ENCODE measurements around the gene VTI1A. TPM values are rescaled to one million over a fixed set of nuclear protein-coding genes. Genes with fewer than 3 reads are reported as not detected.

VTI1A gene
- total and polyA plus RNA-seq, 9 of the 15 experiments (the other 6 are each of a cell fraction or from before 2014, with no cell fraction given), result 9.3 to 21.4 (median 16.0) TPM

- POLR2A ChIA-PET, result no interaction called here
- no peaks in the 10 kb centered on the region for H4K20me1 ChIP-seq (replicated peaks; ENCODE audit: control insufficient read depth, insufficient read depth, low read length)
- 50% methylated on average over 3 of the region's 3 CpGs for WGBS (ENCODE audit: insufficient coverage, low coverage, missing lambda C conversion rate)
- no peak for ATAC-seq
- H3K27ac ChIP-seq (ENCODE audit: extremely low read depth, low read depth, low read length), result no peak overlapping the region
- no peaks in the 10 kb centered on the region for H3K79me2 ChIP-seq (ENCODE audit: control insufficient read depth, insufficient read depth, low read length)
- H3K9me1 ChIP-seq (ENCODE audit: control insufficient read depth, insufficient read depth, low read length), result no peaks in the 10 kb centered on the region
- no TSS peak for BruUV-seq (replicated peaks)
- H3K4me2 ChIP-seq (ENCODE audit: insufficient read depth, low read length), result no peak overlapping the region
- no peak overlapping the region for H3K9ac ChIP-seq (ENCODE audit: insufficient read depth in 1 of 2, low read depth in 2 of 2, low read length in 2 of 2)
- H3K9me3 ChIP-seq (replicated peaks; ENCODE audit: control insufficient read depth, insufficient read depth, low read depth, low read length), result no peaks in the 10 kb centered on the region
- in situ Hi-C loops (cut with MboI) (no loop called here), intact Hi-C loops (cut with micrococcal nuclease) (no loop called here)
- no peaks in the 10 kb centered on the region for H3K36me3 ChIP-seq (ENCODE audit: control insufficient read depth, insufficient read depth, low read length)
- FAIRE-seq, result no peak
- no peak overlapping the region for H2AFZ ChIP-seq (ENCODE audit: low read depth, low read length)
- H3K4me1 ChIP-seq (replicated peaks in 1 of 2; ENCODE audit: control insufficient read depth in 2 of 2, insufficient read depth in 2 of 2, low read length in 2 of 2), result no peaks in the 10 kb centered on the region; a peak in 1 of 5 replicates
- CTCF ChIA-PET (ENCODE audit: low intra/inter-chr PET ratio), result no interaction called here
- H3K27me3 ChIP-seq (ENCODE audit: control insufficient read depth in 2 of 2, insufficient read depth in 2 of 2, low read length in 2 of 2), result no peaks in the 10 kb centered on the region
- no peak for TF ChIP-seq CREB1 (IDR thresholded peaks at IDR 0.05)
- no peak for TF ChIP-seq CREB1 (CRISPR knock-in tag; IDR thresholded peaks at IDR 0.05)
- no peak for TF ChIP-seq ZNF518B (CRISPR knock-in tag; IDR thresholded peaks at IDR 0.05)
- no peak for TF ChIP-seq RFX7 (CRISPR knock-in tag; IDR thresholded peaks at IDR 0.05)
- TF ChIP-seq AFF4 (CRISPR knock-in tag; IDR thresholded peaks at IDR 0.05), result no peak
- no peak for DNase-seq (ENCODE audit: extremely low read depth in 1 of 4, low spot score in 3 of 4)
- no peak overlapping the region for H3K4me3 ChIP-seq
Observed at GRCh38 chr10:112526139-112526538, 79.1 kb downstream of the VTI1A start.

Measured in K562 (cell line).